GM23248 (cell line): ENCODE data around the gene SEC14L5.

Source experiments
- EZH2 ChIP-seq: fragments of 200-600 bp; sonication (generic); IDR thresholded peaks from 2 replicates; pipeline ENCODE4 v1.6.1; 2018; ENCODE audit warnings: antibody characterized with exemption, mild to moderate bottlenecking; ENCODE audit not compliant: insufficient read depth, poor library complexity, severe bottlenecking
- EZH2phosphoT487 ChIP-seq: fragments of 200-600 bp; sonication (generic); IDR thresholded peaks from 2 replicates; pipeline ENCODE4 v1.6.1; 2018; ENCODE audit warnings: antibody characterized with exemption, moderate library complexity, mild to moderate bottlenecking, low read depth; ENCODE audit not compliant: insufficient read depth

DNA sequence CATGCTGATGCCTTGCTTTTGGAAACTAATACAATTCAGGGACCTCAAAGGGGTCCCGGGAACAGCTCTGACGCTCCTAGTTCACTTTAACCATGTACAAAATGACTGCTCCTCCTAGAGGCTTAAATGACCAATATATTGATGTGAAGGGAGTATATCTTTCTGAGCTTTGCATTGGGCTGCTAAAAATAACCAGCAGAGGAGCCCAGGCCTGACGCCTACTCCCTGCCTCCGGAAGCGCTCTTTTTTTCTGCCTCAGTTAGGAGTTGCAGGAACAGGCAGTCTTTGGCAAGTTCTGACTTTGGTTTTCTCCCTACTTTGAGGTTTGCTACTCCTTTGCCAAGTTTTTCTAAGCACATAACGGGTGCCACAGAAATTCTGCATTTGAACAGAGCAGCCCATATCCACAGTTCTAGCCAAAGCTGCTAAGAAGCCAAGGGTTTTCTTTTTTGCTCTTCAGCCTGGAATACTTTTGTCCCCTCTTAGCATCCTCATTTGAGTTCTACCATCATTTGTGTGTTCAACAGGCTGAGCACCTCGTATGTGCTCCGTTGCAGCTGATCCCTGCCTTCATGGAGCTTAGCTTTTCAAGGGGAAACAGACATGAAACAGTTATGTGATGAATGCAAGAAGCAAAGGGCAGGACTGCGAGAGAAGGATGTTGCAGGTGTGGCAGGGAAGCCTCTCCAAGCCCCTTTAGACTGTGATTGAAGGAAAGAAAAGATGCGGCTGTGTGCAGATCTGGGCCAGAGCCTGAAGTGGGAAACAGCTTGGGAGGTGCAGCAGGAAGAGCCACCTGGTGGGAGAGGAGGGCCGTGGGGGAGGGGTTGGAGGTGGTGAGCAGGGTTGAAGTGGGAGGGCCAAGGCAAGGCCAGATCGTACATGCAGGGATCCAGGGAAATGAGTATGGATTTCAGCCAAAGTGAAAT lies 78.4 kb downstream of the SEC14L5 start:
- TF ChIP-seq EZH2 (no peak), EZH2phosphoT487 (no peak)
